Eye (tissue), 1 donor: Measurements from ENCODE around the gene KRTAP9-6.
"Not testable (repeated sequence)": the region's sequence is repeated elsewhere in the genome, so short reads cannot be mapped to it uniquely, and the experiment has no call there.

Source experiments
- DNase-seq: peaks from one replicate; pipeline ENCODE4 v3.0.0-alpha.2; 2015

Gene KRTAP9-6

DNA sequence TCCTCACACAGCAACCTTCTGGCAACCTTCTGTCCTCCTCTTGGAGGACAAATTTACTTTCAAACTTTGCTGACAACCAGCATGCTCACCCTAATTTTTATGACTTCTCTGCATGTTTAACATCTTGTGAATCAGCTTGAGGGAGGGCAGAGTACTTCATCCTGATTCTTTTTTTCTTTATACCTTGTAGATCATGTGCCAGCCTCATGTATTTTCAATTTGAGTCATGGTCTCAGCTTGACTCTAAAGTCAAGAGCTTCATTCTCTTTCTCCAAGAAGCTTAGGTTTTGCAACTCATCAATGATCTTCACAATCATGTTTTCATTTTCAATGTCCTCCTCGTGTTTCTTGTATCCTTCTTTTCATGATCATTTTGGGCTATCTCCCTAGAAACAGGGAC lies 6.7 kb downstream of the KRTAP9-6 start:
- no peak for DNase-seq

DNA sequence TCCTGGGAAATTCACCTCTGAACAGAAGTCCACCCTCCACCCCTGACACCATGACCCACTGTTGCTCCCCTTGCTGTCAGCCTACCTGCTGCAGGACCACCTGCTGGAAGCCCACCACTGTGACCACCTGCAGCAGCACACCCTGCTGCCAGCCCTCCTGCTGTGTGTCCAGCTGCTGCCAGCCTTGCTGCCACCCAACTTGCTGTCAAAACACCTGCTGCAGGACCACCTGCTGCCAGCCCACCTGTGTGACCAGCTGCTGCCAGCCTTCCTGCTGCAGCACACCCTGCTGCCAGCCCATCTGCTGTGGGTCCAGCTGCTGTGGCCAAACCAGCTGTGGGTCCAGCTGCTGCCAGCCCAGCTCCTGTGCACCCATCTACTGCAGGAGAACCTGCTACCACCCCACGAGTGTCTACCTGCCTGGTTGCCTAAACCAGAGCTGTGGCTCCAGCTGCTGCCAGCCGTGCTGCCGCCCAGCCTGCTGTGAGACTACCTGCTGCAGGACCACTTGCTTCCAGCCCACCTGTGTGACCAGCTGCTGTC lies 10.5 kb downstream of the KRTAP9-6 start, which contains the start of gene KRTAP9-7:
Gene KRTAP9-7 (plus strand): TSS at position 51 of the 543 bp plus-strand sequence. CDS start 0 bp downstream, at position 51.
- not testable (repeated sequence) for DNase-seq

DNA sequence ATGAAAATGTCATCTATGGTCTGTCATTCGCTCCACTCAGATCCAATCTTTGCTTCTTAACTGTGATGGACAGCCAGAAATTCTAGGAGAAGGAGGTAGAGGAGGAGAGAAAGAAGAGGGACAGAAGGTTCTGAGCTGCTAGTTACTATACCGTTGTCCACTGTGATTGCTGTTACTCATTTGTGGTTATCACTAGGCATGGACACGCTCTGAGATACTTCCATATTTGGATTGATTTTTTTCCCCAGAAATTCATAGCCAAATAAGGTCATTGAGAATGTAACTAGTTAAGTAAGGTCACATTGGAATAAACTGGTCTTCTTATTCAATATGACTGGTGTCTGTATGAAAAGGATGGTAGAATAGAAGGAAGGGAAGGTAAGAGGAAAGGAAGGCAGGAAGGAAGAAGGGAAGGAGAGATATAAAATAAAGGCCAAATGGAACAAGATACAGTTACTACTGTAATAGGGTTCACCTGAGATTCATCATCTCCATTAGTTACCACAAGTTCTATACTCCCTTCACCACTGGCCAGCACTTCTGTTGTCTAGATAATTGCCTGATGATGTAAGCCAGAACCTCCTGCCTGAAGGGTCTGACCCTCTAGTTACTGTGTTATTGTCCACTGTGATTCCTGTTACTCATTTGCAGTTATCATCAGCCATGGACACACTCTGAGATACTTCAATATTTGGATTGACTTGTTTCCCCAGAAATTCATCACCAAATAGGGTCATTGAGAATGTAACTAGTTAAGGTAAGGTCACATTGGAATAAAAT lies 13.2 kb downstream of the KRTAP9-6 start:
- DNase-seq, result no peak

DNA sequence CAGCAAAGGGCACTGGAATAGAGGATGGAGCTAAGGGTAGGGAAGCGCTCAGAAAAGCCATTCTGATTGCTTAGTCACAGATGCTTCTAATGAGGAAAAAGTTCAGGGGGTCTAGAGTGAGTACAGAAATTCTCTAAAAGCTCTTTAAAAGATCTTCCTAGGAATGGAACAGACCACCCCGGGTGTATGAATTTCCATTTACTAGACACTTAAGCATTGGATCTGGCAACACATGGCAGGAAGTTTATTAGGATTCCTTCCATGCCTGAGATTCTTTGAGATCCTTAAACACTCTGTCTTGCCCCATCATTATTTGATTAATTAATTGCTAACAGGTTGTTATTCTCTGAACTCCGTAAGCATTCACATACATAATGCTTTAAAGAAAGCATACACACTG lies 18.9 kb downstream of the KRTAP9-6 start:
- no peak for DNase-seq

DNA sequence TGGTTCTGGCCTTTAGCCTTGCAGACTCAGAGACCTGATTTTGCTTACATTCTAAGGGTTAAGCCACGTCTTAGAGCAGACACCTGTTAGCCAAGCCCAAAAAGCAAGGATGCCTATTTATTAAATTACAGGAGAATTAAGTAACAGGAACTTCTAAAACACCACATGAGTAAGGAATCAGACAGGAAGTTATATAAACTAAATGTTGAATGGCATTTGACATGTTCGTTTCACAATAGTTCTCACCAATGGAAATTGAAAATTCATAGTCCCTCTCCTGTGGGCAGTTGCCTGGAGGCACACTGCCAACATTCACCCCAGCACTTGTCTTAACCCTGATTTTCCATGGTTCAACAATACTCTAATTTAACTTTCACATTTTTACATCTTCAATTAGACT lies 19.4 kb downstream of the KRTAP9-6 start:
- DNase-seq, result no peak

DNA sequence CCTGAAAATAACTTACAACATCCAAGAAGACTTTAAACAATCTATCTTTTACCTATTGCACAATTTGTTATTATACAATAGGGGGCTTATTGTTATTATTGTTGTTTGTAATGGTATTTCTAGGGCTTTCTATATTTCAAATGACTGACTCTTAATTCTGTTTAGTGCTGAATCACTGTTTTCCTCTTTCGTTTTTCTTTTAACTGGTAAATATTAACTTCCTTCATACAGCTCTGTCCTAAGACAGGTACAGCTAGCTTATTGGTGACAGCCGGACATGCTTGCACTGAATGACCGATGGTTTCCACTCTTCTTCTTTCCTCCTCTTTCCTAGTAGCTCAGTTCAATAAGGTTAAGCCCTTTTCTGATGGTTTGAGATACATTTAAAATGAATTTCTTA lies 21.9 kb downstream of the KRTAP9-6 start:
- DNase-seq, result no peak

DNA sequence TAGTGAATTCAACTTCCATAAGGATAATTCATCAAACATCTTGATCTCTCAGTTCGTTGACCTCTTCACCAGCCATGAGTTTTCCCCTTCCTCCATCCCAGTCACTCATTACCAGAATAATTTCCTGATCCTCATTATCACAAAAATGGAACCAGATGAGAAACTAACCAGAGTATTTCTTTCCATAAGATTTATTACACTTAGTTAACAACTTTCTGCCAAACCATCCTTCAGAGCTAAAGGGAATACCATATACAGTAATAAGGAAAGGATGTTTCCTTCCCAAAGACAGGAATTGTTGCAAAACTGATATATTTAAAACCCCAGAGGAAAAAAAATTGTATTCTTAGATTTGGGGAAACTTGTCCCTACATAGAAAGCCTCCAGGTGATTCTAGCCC lies 28.8 kb downstream of the KRTAP9-6 start:
- no peak for DNase-seq

DNA sequence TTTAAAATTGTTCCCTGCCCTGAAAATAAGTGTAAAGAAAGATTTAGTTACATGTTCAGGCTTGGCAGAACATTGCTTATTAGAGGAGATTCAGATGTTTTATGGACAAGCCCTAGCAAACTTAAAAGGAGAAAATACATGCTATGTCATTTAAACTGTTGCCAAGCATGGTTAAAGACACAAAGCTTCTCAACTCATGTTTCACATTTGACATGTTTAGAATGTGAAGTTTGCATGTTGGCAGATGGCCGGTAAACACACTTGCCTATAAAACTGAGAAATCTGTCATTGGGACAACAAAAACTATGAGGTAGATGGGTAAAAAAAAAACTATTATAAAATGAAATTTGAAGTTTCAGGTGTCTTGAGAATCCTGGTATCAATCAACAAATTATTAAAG lies 31.7 kb downstream of the KRTAP9-6 start:
- no peak for DNase-seq

DNA sequence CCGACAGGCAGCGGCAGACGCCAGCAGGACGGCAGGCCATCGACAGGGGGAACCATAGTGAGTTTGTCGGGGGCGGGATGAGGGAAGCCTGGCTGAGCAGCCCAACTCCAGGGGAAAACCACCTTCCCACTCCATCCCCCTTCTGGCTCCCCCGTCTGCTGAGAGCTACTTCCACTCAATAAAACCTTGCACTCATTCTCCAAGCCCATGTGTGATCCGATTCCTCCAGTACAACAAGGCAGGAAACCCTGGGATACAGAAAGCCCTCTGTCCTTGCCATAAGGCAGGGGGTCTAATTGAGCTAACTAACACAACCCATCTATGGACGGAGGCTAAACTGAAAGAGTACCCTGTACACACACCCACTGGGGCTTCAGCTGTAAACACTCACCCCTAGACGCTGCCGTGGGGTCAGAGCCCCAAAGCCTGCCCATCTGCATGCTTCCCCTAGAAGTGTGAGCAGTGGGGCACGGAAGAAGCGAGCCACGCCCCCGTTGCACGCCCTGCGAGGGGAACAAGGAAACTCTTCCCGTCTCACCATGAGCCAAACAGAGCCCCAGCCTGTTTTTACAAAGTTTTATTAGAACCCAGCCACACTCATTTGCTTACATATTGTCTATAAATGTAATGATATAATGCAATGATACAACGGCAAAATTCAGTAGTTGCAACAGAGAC lies 33.4 kb downstream of the KRTAP9-6 start:
- DNase-seq, result no peak

DNA sequence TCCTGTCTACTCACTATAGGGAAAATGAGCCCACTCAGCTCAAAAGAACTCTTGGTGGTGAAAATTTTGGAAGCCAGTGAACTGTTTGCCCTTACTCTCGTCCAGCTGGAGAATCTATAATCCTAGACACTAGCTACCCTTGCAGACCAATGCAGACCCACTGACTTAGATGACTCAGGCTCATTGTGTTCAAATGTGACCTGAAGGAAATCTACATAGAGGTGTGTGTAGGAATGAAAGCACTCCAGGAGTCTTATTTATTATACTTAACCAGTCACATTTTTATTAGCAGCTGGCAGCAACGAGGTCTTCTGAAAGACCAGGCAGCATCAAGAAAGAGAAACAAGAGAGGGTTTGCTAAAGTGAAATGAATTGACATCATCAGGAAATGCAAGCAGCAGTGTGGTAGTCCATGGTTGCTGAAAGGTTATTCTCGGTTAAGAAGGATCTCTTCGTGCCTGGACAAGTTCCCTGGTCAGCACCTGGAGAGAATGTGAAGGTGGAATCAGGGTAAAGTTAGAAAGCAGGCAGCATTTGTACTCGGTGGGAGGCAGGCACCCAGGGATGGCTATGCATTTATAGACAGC lies 36.1 kb downstream of the KRTAP9-6 start:
- no peak for DNase-seq

DNA sequence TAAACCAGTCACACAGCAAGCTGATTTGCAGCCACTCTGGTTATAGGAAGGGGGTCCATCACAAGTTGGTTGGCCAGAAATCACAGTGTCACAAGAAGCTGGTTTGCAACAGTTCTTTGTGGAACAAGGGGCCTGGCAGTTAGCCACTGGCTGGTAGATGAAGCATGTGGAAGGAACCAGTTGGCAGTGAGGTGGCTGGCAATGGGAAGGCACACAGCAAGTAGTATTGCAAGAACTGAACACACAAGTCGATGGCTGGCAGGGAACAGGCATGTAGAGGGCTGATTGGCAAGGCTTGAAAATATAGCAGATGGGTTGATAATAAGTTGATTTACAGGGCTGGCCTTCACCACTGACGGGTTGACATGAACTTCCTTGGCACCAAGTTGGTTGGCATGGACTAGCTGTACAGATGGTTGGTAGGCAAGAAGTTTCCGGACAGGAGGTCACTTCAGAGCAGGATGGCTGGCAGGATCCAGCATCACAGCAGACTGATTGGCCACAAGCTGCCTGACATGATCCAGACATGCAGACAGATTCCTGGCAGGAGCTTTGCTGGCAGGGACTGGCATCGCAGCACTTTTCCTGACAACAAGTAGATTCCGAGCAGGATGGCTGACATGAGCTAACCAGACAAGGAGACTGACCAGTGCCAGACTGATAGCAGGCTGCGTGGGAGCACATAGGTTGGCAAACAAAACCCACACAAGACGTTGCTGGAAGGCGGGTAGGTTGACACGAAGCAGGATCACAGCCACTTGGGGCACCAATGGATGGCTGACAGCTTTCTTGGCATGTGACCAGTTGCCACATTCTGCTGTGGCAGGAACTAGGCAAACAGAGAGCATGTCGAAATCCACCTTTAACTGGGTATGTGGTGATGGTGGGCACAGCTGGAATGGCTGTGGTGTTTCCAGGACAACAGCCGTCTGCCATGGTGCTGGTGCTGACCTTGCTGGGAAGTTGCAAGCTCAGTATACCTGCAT lies 37.0 kb downstream of the KRTAP9-6 start, which contains the start of gene KRTAP29-1:
Gene KRTAP29-1 (minus strand): TSS at position 936 of the 986 bp plus-strand sequence. CDS start 0 bp downstream, at position 936.
- DNase-seq, result no peak

DNA sequence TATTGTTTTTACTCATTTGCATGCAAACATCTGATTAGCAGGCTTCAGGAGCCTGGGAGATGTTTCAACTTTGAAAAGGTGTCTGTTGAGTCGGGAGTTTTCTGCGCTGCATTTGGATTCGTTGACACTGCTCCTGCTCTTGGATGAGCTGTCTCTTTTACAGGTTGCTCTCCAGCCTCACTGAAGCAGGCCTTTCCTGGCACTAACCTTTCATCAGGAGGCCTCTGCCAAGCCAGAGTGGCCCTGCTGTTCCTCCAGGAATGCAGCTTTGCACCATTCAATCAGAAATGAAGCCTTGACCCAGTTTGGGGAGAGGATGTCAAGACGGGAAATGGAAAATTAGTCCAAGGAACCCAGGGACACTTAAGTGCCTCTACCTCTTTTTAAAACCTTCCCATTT lies 37.8 kb downstream of the KRTAP9-6 start:
- DNase-seq, result no peak

DNA sequence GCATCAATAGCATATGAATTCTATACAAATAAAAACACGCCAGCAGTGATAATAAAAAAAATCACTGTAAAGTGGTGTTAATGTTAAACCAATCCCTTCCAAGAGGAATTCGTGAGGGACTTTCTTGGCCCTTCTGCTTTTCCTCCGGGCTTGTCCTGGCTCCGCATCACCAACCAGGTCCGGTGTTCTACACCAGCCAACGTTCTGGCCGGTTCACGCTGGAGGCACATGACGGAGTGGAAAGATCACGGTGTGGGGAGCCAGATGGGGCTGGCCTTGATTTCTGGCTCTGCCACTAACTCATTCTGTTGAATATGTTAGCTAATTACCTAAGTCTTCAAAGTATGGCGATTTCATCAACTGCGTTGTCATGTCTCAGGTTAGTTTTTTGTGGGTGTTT lies 38.9 kb downstream of the KRTAP9-6 start:
- DNase-seq, result no peak

DNA sequence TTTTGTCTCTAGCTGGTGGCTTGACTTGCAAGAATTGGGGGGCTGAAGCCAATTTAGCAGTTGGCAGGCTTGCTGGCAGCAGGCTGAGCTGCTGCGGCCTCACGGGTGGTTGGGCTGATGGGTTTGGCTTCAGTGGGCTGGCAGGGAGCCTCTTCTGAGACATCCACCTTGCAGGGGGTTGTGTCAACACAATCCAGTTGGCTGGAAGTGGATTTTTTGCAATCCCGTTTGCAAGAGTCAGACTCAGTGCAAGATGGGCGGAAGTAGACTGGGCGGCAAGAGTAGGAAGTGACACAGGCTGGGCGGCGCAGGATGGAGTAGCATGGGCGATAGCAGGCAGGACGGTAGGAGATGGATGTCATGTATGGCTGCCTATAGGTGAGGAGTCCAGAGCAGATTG lies 42.5 kb downstream of the KRTAP9-6 start:
- no peak for DNase-seq

DNA sequence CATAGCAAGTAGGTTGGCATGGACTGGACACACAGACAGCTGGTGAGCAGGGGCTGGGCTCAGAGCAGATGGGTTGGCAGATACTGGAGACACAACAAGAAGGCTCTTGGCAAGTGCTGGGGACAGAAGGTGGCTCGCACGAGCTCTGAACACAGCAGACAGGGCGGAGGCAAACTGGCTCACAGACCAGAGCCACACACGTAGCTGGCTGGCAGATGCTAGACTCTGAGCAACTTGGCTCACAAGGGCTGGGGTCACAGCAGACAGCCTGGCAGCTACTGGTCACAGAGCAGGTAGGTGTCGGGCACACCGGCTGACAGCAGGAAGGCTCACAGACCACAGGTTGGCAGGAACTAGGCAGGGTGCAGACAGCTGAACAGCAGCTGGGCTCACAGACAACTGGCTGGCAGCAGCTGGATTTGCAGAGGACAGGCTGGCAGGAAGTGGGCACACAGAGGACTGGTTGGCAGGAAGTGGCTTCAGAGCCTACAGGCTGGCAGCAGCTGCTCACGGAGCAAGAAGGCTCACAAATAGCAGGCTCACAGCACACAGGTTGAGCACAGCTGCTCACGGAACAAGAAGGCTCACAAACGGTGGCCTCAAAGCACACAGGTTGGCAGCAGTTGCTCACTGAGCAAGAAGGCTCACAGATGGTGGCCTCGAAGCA lies 43.2 kb downstream of the KRTAP9-6 start:
- no peak for DNase-seq

DNA sequence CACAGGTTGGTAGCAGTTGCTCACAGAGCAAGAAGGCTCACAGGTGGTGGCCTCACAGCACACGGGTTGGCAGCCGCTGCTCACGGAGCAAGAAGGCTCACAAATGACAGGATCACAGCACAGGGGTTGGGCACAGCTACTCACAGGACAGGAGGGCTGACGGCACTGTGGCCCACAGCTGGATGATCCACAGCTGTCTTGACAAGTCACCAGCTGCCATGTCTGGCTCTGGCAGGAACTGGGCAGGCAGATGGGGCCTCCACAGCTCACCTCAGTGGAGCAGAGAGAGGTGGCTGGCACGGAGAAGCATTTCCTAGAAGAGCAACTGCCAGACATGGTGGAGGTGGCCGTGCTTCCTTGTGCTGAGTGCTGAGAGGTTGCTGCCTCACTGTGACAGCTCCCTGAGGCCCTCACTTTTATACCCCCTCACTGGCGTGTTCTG lies 43.8 kb downstream of the KRTAP9-6 start, which contains the start of gene KRTAP16-1:
Gene KRTAP16-1 (minus strand): TSS at position 392 of the 442 bp plus-strand sequence. CDS start 56 bp downstream, at position 336.
- DNase-seq, result no peak

DNA sequence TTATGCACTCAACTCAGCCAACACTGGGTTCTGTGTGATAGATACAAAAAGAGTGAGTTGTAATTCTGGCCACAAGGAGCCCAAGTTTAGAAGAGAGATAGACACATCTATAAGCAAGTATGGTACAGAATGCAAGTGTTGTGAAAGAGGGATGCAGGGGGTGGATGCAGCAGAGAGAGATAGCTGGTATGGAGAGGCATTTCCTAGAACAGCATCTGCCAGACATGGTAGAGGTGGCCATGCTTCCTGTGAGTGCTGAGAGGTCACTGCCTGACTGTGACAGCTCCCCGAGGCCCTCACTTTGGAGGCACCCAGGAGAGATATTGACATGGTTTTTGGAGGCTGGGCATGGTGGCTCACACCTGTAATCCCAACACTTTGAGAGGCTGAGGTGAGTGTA lies 45.9 kb downstream of the KRTAP9-6 start:
- DNase-seq, result no peak

DNA sequence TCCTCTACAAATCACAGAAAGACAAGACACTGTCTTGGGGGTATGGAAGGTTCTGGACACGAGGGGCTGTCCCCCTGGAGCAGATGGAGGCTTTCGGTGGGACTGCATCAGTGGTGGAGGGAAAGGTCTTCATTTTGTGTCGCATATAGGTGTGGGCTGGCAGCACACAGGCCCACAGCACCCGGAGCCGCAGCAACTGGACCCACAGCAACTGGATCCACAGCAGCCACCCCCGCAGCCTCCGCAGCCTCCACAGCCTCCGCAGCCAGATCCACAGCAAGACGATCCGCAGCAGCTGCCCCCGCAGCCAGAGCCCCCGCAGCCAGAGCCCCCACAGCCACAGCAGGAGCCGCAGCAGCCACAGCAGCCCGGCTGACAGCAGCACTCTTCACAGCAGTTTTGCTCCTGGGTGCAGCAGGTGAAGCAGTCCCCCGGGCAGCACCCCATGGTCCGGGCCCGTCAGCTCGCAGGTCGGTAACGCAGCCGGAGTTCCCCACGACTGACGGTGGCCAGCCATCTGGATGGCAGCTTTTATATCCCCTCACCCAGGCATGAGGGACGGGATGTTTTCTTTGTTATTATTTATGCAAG lies 50.1 kb downstream of the KRTAP9-6 start, which contains the start of gene KRTAP17-1:
Gene KRTAP17-1 (minus strand): TSS at position 507 of the 591 bp plus-strand sequence. CDS start 60 bp downstream, at position 447.
- no peak for DNase-seq
